ENCODE data around the gene SYMPK.
"Not testable (repeated sequence)": the region's sequence is repeated elsewhere in the genome, so short reads cannot be mapped to it uniquely, and the experiment has no call there.

- TF ChIP-seq, protein P1, sequence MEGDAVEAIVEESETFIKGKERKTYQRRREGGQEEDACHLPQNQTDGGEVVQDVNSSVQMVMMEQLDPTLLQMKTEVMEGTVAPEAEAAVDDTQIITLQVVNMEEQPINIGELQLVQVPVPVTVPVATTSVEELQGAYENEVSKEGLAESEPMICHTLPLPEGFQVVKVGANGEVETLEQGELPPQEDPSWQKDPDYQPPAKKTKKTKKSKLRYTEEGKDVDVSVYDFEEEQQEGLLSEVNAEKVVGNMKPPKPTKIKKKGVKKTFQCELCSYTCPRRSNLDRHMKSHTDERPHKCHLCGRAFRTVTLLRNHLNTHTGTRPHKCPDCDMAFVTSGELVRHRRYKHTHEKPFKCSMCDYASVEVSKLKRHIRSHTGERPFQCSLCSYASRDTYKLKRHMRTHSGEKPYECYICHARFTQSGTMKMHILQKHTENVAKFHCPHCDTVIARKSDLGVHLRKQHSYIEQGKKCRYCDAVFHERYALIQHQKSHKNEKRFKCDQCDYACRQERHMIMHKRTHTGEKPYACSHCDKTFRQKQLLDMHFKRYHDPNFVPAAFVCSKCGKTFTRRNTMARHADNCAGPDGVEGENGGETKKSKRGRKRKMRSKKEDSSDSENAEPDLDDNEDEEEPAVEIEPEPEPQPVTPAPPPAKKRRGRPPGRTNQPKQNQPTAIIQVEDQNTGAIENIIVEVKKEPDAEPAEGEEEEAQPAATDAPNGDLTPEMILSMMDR (IDR thresholded peaks at IDR 0.05; ENCODE audit: low read depth, low read length) = not testable (repeated sequence)
- TF ChIP-seq EZH2phosphoT487 (IDR thresholded peaks at IDR 0.05; ENCODE audit: low read depth) = not testable (repeated sequence)
Observed at GRCh38 chr19:45799541-45799940, 63.4 kb downstream of the SYMPK start.
